ENCODE measurements around the gene MBTD1. TPM values are rescaled to one million over a fixed set of nuclear protein-coding genes. Genes with fewer than 3 reads are reported as not detected.

MBTD1 gene
- total RNA-seq, 2 experiments from 2014 or later: 8.9 to 9.3 TPM

- ATAC-seq (no peak), DNase-seq (no peak)
- H3K4me1 Mint-ChIP-seq: peaks cover 19% of the 10 kb centered on the region
- intact Hi-C loops (cut with DNase I, micrococcal nuclease): no loop called here
- H3K9me3 Mint-ChIP-seq (ENCODE audit: low read depth): no peaks in the 10 kb centered on the region
- ChIA-PET POLR2A (no interaction called here), CTCF (interaction anchor here (1.4 kb wide), 1 partner anchor 9 kb away, joined by 3 read pairs; no protein-coding TSS in a partner anchor)
- no peak overlapping the region for H3K4me3 Mint-ChIP-seq
- no peak overlapping the region for H3K27ac Mint-ChIP-seq
- peaks cover 17% of the 10 kb centered on the region for H3K36me3 Mint-ChIP-seq (ENCODE audit: low read depth)
- H3K27me3 Mint-ChIP-seq: no peaks in the 10 kb centered on the region
These were observed 35.2 kb downstream of the MBTD1 start for GRCh38 chr17:51224402-51225262.

- Mint-ChIP-seq H3K9me3 (ENCODE audit: low read depth) (no peaks in the 10 kb centered on the region), H3K4me1 (peaks cover 9% of the 10 kb centered on the region), H3K4me3 (no peak overlapping the region), H3K36me3 (ENCODE audit: low read depth) (peaks cover 23% of the 10 kb centered on the region), H3K27ac (no peak overlapping the region), H3K27me3 (no peaks in the 10 kb centered on the region)
- ATAC-seq (no peak), DNase-seq (no peak)
- POLR2A ChIA-PET: no interaction called here
- intact Hi-C loops (cut with DNase I, micrococcal nuclease): no loop called here
- CTCF ChIA-PET: no interaction called here
These were observed 38.5 kb downstream of the MBTD1 start for GRCh38 chr17:51221322-51221721.

GRCh38 chr17:51217946-51218345 lies 41.9 kb downstream of the MBTD1 start:
- Mint-ChIP-seq H3K27ac (no peak overlapping the region), H3K9me3 (ENCODE audit: low read depth) (no peaks in the 10 kb centered on the region), H3K27me3 (no peaks in the 10 kb centered on the region), H3K4me1 (no peaks in the 10 kb centered on the region), H3K36me3 (ENCODE audit: low read depth) (peaks cover 15% of the 10 kb centered on the region), H3K4me3 (no peak overlapping the region)
- intact Hi-C loops (cut with DNase I, micrococcal nuclease): no loop called here
- ChIA-PET CTCF (interaction anchor here (0.6 kb wide), 1 partner anchor 21 kb away, joined by 3 read pairs; no protein-coding TSS in a partner anchor), POLR2A (no interaction called here)
- no peak for ATAC-seq
- DNase-seq: no peak

GRCh38 chr17:51214920-51215319 lies 44.9 kb downstream of the MBTD1 start:
- peaks cover 14% of the 10 kb centered on the region for H3K36me3 Mint-ChIP-seq (ENCODE audit: low read depth)
- POLR2A ChIA-PET: no interaction called here
- no peaks in the 10 kb centered on the region for H3K27me3 Mint-ChIP-seq
- intact Hi-C loops (cut with DNase I, micrococcal nuclease): no loop called here
- ATAC-seq (no peak), DNase-seq (no peak)
- no peak overlapping the region for H3K4me3 Mint-ChIP-seq
- CTCF ChIA-PET: no interaction called here
- no peak overlapping the region for H3K27ac Mint-ChIP-seq
- no peaks in the 10 kb centered on the region for H3K4me1 Mint-ChIP-seq
- no peaks in the 10 kb centered on the region for H3K9me3 Mint-ChIP-seq (ENCODE audit: low read depth)

GRCh38 chr17:51203838-51204237 lies 56.0 kb downstream of the MBTD1 start:
- intact Hi-C loops (cut with DNase I, micrococcal nuclease): no loop called here
- CTCF ChIA-PET: no interaction called here
- Mint-ChIP-seq H3K27me3 (no peaks in the 10 kb centered on the region), H3K27ac (no peak overlapping the region), H3K9me3 (ENCODE audit: low read depth) (no peaks in the 10 kb centered on the region), H3K4me3 (no peak overlapping the region), H3K36me3 (ENCODE audit: low read depth) (peaks cover 21% of the 10 kb centered on the region), H3K4me1 (peaks cover 3% of the 10 kb centered on the region)
- POLR2A ChIA-PET: no interaction called here
- ATAC-seq: no peak
- DNase-seq: no peak

GRCh38 chr17:51200846-51201245 lies 59.0 kb downstream of the MBTD1 start:
- no peak for ATAC-seq
- no peak overlapping the region for H3K4me3 Mint-ChIP-seq
- H3K36me3 Mint-ChIP-seq (ENCODE audit: low read depth): peaks cover 25% of the 10 kb centered on the region
- H3K27ac Mint-ChIP-seq: no peak overlapping the region
- no peaks in the 10 kb centered on the region for H3K9me3 Mint-ChIP-seq (ENCODE audit: low read depth)
- DNase-seq: no peak
- POLR2A ChIA-PET: no interaction called here
- peaks cover 3% of the 10 kb centered on the region for H3K4me1 Mint-ChIP-seq
- H3K27me3 Mint-ChIP-seq: no peaks in the 10 kb centered on the region
- intact Hi-C loops (cut with DNase I, micrococcal nuclease): no loop called here
- CTCF ChIA-PET: no interaction called here

GRCh38 chr17:51200295-51200694 lies 59.6 kb downstream of the MBTD1 start:
- Mint-ChIP-seq H3K27me3 (no peaks in the 10 kb centered on the region), H3K36me3 (ENCODE audit: low read depth) (peaks cover 24% of the 10 kb centered on the region), H3K4me1 (peaks cover 3% of the 10 kb centered on the region), H3K4me3 (no peak overlapping the region), H3K27ac (no peak overlapping the region), H3K9me3 (ENCODE audit: low read depth) (no peaks in the 10 kb centered on the region)
- ChIA-PET POLR2A (no interaction called here), CTCF (interaction anchor here (1.0 kb wide), 1 partner anchor 15 kb away, joined by 3 read pairs; no protein-coding TSS in a partner anchor)
- DNase-seq (no peak), ATAC-seq (no peak)
- intact Hi-C loops (cut with DNase I, micrococcal nuclease): no loop called here

GRCh38 chr17:51197754-51198153 lies 62.1 kb downstream of the MBTD1 start:
- intact Hi-C loops (cut with DNase I, micrococcal nuclease): no loop called here
- Mint-ChIP-seq H3K4me3 (no peak overlapping the region), H3K4me1 (peaks cover 3% of the 10 kb centered on the region), H3K36me3 (ENCODE audit: low read depth) (peaks cover 22% of the 10 kb centered on the region), H3K27ac (no peak overlapping the region), H3K27me3 (no peaks in the 10 kb centered on the region), H3K9me3 (ENCODE audit: low read depth) (no peaks in the 10 kb centered on the region)
- ATAC-seq (no peak), DNase-seq (no peak)
- POLR2A ChIA-PET: no interaction called here
- CTCF ChIA-PET: no interaction called here

GRCh38 chr17:51191895-51192294 lies 68.0 kb downstream of the MBTD1 start:
- no peak for ATAC-seq
- ChIA-PET POLR2A (no interaction called here), CTCF (no interaction called here)
- H3K4me1 Mint-ChIP-seq: no peaks in the 10 kb centered on the region
- intact Hi-C loops (cut with DNase I, micrococcal nuclease): no loop called here
- H3K9me3 Mint-ChIP-seq (ENCODE audit: low read depth): no peaks in the 10 kb centered on the region
- H3K27ac Mint-ChIP-seq: no peak overlapping the region
- no peak for DNase-seq
- peaks cover 18% of the 10 kb centered on the region for H3K36me3 Mint-ChIP-seq (ENCODE audit: low read depth)
- H3K27me3 Mint-ChIP-seq: no peaks in the 10 kb centered on the region
- no peak overlapping the region for H3K4me3 Mint-ChIP-seq

- intact Hi-C loops (cut with DNase I, micrococcal nuclease): no loop called here
- CTCF ChIA-PET: no interaction called here
- POLR2A ChIA-PET: no interaction called here
- H3K27ac Mint-ChIP-seq: peak overlapping the region; percentile 28
- H3K4me3 Mint-ChIP-seq: no peak overlapping the region
- H3K9me3 Mint-ChIP-seq (ENCODE audit: low read depth): no peaks in the 10 kb centered on the region
- no peaks in the 10 kb centered on the region for H3K27me3 Mint-ChIP-seq
- no peaks in the 10 kb centered on the region for H3K4me1 Mint-ChIP-seq
- peaks cover 25% of the 10 kb centered on the region for H3K36me3 Mint-ChIP-seq (ENCODE audit: low read depth)
- DNase-seq: no peak
- ATAC-seq: no peak
These were observed 70.2 kb downstream of the MBTD1 start for GRCh38 chr17:51189628-51190027.

GRCh38 chr17:51189162-51189561 lies 70.7 kb downstream of the MBTD1 start:
- CTCF ChIA-PET: no interaction called here
- H3K27ac Mint-ChIP-seq: no peak overlapping the region
- DNase-seq (no peak), ATAC-seq (no peak)
- H3K36me3 Mint-ChIP-seq (ENCODE audit: low read depth): peaks cover 25% of the 10 kb centered on the region
- POLR2A ChIA-PET: no interaction called here
- peaks cover 1% of the 10 kb centered on the region for H3K4me1 Mint-ChIP-seq
- intact Hi-C loops (cut with DNase I, micrococcal nuclease): no loop called here
- H3K4me3 Mint-ChIP-seq: no peak overlapping the region
- H3K27me3 Mint-ChIP-seq: no peaks in the 10 kb centered on the region
- no peaks in the 10 kb centered on the region for H3K9me3 Mint-ChIP-seq (ENCODE audit: low read depth)

GRCh38 chr17:51188271-51188833 lies 71.5 kb downstream of the MBTD1 start:
- H3K4me1 Mint-ChIP-seq: peaks cover 3% of the 10 kb centered on the region
- no peaks in the 10 kb centered on the region for H3K27me3 Mint-ChIP-seq
- intact Hi-C loops (cut with DNase I, micrococcal nuclease): no loop called here
- ChIA-PET POLR2A (no interaction called here), CTCF (interaction anchor here (0.6 kb wide), 1 partner anchor 46 kb away, joined by 3 read pairs; no protein-coding TSS in a partner anchor)
- H3K36me3 Mint-ChIP-seq (ENCODE audit: low read depth): peaks cover 25% of the 10 kb centered on the region
- ATAC-seq: no peak
- no peak overlapping the region for H3K27ac Mint-ChIP-seq
- H3K4me3 Mint-ChIP-seq: no peak overlapping the region
- no peak for DNase-seq
- H3K9me3 Mint-ChIP-seq (ENCODE audit: low read depth): no peaks in the 10 kb centered on the region

Measured in activated CD4-positive, alpha-beta T cell treated with anti-CD3 and anti-CD28 coated beads for 36 hours (primary cell).